PC-3 (cell line): ENCODE results near the gene SETDB1. TPM values are rescaled to one million over a fixed set of nuclear protein-coding genes. Genes with fewer than 3 reads are reported as not detected.

ENCODE experiments used
- ATAC-seq: fragments of 200-7000 bp; cut with Tn5 transposase; 2 replicates; pipeline ENCODE4 v1.9.1; 2020; ENCODE audit warnings: mild to moderate bottlenecking, moderate library complexity
- BruUV-seq: library from RNA; stranded (reverse); fragments of 400-500 nt; replicated peaks from 2 replicates; lab custom pipeline; 2021; lab: Mats Ljungman, UMichigan
- CTCF ChIA-PET: fragments of 300-600 bp; sonication (Branson Sonifier 250); formaldehyde crosslinking; loops from one replicate; lab custom pipeline; 2022; ENCODE audit warnings: antibody characterized with exemption; lab: Charles Lee
- POLR2A ChIA-PET: fragments of 300-600 bp; sonication (Branson Sonifier 250); formaldehyde crosslinking; loops from one replicate; lab custom pipeline; 2022; ENCODE audit warnings: antibody characterized with exemption; ENCODE audit not compliant: unreplicated experiment; lab: Charles Lee
- DNase-seq: peaks from one replicate; pipeline ENCODE4 v3.0.0-alpha.2; 2015
- H2AFZ ChIP-seq: fragments of 300-600 bp; sonication (generic); 2 replicates; pipeline ENCODE4 v1.6.0; 2016; ENCODE audit warnings: antibody characterized with exemption, low read length
- H3F3A ChIP-seq: fragments of 300-600 bp; sonication (generic); one replicate; pipeline ENCODE4 v1.6.0; 2017; ENCODE audit warnings: antibody characterized with exemption, low read length, control low read depth, mild to moderate bottlenecking; ENCODE audit not compliant: unreplicated experiment
- H3K27ac ChIP-seq: fragments of 300-600 bp; sonication (generic); 2 replicates; pipeline ENCODE4 v1.5.1; 2016; ENCODE audit warnings: mild to moderate bottlenecking, low read length
- H3K27me3 ChIP-seq: fragments of 300-600 bp; sonication (generic); 2 replicates; pipeline ENCODE4 v1.6.1; 2016; ENCODE audit warnings: low read length, mixed read lengths
- H3K36me3 ChIP-seq: fragments of 300-600 bp; sonication (generic); 2 replicates; pipeline ENCODE4 v1.6.1; 2016; ENCODE audit warnings: low read depth, mixed run types, low read length, mixed read lengths
- H3K4me1 ChIP-seq: fragments of 300-600 bp; sonication (generic); 2 replicates; pipeline ENCODE4 v1.5.1; 2016; ENCODE audit warnings: low read length; ENCODE audit not compliant: insufficient read depth
- H3K4me2 ChIP-seq: fragments of 300-600 bp; sonication (generic); 2 replicates; pipeline ENCODE4 v1.6.0; 2016; ENCODE audit warnings: low read length
- H3K4me3 ChIP-seq: fragments of 300-600 bp; sonication (generic); 2 replicates; pipeline ENCODE4 v1.5.1; 2016; ENCODE audit warnings: mild to moderate bottlenecking, low read length, mixed read lengths
- H3K79me2 ChIP-seq: fragments of 300-600 bp; sonication (generic); 2 replicates; pipeline ENCODE4 v1.6.1; 2017; ENCODE audit warnings: low read length, mixed read lengths
- H3K9ac ChIP-seq: fragments of 300-600 bp; sonication (generic); 2 replicates; pipeline ENCODE4 v1.6.0; 2016; ENCODE audit warnings: mild to moderate bottlenecking, low read length
- H3K9me2 ChIP-seq: fragments of 300-600 bp; sonication (generic); replicated peaks from 2 replicates; pipeline ENCODE4 v1.6.1; 2016; ENCODE audit warnings: mixed run types, low read length, mixed read lengths
- H3K9me3 ChIP-seq: fragments of 300-600 bp; sonication (generic); 2 replicates; pipeline ENCODE4 v1.6.1; 2016; ENCODE audit warnings: low read length, mixed read lengths
- H4K20me1 ChIP-seq: fragments of 300-600 bp; sonication (generic); 2 replicates; pipeline ENCODE4 v1.6.1; 2016; ENCODE audit warnings: low read length, mixed read lengths
- EZH2 ChIP-seq: fragments of 300-600 bp; sonication (generic); IDR thresholded peaks from one replicate; pipeline ENCODE4 v1.6.1; 2017; ENCODE audit warnings: antibody characterized with exemption, mild to moderate bottlenecking, low read length; ENCODE audit not compliant: unreplicated experiment
- EZH2phosphoT487 ChIP-seq: fragments of 300-600 bp; sonication (generic); IDR thresholded peaks from 2 replicates; pipeline ENCODE4 v1.6.1; 2018; ENCODE audit warnings: mild to moderate bottlenecking, antibody characterized with exemption, low read length, borderline replicate concordance
- intact Hi-C: fragments of 100-400 bp; cut with micrococcal nuclease; formaldehyde crosslinking; loops from 2 replicates; pipeline ENCODE4 v1.9.0; 2023
- total RNA-seq: library from RNA; depleted of rRNA; stranded (reverse); fragments of >200 nt; gene quantifications from 2 replicates; pipeline ENCODE4 v1.2.3, GENCODE V29; 2014
- TF ChIP-seq, protein P1 (sequence below): fragments of 300-600 bp; sonication (generic); conservative IDR thresholded peaks from 2 replicates; pipeline ENCODE4 v1.5.1; 2017; ENCODE audit warnings: antibody characterized with exemption, low read depth, mild to moderate bottlenecking, low read length

The SETDB1 gene
- total RNA-seq, 1 experiment from 2014 or later = 42.4 TPM

DNA sequence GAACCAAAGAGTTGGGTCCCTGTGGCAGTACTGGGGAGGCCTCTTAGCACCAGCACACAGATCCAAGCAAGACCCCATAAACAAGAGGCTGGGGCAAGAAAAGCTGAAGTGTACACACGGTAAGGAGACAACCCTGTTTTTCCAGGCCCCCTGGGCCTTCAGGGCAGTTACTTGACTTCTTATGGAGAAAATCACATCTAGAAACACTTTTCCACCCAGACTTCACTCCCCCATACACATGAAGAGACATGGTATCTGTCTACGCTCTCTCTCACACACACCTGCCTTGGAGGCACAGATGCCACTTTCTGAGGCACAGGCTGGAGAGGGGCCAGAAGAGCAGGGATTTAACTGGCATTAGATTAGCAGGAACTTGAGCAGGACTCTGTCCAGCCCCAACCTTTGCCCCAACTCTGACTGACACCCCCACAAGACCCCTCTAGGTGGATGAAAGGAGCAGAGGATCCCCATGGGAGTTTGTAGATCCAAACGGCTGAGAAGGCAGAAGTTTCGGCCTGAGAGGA is 46.3 kb downstream of the SETDB1 start:
- TF ChIP-seq, protein P1, sequence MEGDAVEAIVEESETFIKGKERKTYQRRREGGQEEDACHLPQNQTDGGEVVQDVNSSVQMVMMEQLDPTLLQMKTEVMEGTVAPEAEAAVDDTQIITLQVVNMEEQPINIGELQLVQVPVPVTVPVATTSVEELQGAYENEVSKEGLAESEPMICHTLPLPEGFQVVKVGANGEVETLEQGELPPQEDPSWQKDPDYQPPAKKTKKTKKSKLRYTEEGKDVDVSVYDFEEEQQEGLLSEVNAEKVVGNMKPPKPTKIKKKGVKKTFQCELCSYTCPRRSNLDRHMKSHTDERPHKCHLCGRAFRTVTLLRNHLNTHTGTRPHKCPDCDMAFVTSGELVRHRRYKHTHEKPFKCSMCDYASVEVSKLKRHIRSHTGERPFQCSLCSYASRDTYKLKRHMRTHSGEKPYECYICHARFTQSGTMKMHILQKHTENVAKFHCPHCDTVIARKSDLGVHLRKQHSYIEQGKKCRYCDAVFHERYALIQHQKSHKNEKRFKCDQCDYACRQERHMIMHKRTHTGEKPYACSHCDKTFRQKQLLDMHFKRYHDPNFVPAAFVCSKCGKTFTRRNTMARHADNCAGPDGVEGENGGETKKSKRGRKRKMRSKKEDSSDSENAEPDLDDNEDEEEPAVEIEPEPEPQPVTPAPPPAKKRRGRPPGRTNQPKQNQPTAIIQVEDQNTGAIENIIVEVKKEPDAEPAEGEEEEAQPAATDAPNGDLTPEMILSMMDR = no peak
- TF ChIP-seq EZH2phosphoT487 (no peak), EZH2 (no peak)
- H3K27me3 ChIP-seq = no peaks in the 10 kb centered on the region
- TSS peak; percentile 27 for BruUV-seq
- H3K27ac ChIP-seq = no peak overlapping the region
- H3K36me3 ChIP-seq = peaks cover 16% of the 10 kb centered on the region
- peaks cover 63% of the 10 kb centered on the region for H3K79me2 ChIP-seq
- no peaks in the 10 kb centered on the region for H3K9me2 ChIP-seq
- peaks cover 4% of the 10 kb centered on the region for H3F3A ChIP-seq
- POLR2A ChIA-PET = interaction anchor here (1.2 kb wide), 1 partner anchor 14 kb away, joined by 3 read pairs; no protein-coding TSS in a partner anchor
- H3K9me3 ChIP-seq = no peaks in the 10 kb centered on the region
- H4K20me1 ChIP-seq = peaks cover 26% of the 10 kb centered on the region
- ATAC-seq (no peak), DNase-seq (no peak)
- peaks cover 42% of the 10 kb centered on the region for H3K4me1 ChIP-seq
- H3K4me2 ChIP-seq = peak overlapping the region; percentile 99
- peak overlapping the region; percentile 93; the same call in 1 of the 2 replicates for H3K9ac ChIP-seq
- H2AFZ ChIP-seq = no peak overlapping the region
- CTCF ChIA-PET = no interaction called here
- H3K4me3 ChIP-seq = peak overlapping the region; percentile 90
- intact Hi-C loops = no loop called here

DNA sequence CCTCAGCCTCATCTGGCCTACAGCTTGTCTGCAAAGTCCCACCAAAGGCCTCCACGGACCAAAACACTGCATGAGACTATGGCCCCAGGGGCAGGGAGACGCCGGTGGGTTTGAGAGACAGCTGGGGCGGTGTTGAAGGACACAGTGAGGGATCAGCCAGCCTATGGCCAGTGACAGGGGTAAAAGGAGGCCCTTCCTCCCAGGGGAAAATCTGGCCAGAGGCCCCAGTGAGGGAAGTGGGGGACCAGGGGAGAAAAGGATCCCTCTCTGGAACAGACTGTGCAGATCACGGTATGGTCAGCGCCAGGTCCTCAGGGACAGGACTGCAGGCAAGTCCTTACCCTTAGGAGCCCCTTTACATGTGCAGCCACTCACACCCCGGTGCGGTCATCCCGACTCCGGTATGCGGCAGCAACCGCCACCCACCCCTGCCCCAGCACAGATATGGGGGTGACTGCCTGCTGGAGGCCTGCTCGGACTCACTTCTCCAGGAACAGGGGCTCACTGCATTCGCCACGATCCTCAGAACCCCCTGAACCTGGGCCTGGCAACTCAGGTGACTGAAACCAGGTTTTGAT is 47.2 kb downstream of the SETDB1 start:
- BruUV-seq = no TSS peak
- Histone ChIP-seq H3F3A (peaks cover 4% of the 10 kb centered on the region), H2AFZ (no peak overlapping the region), H3K4me2 (peak overlapping the region; percentile 99), H3K79me2 (peaks cover 59% of the 10 kb centered on the region), H4K20me1 (peaks cover 26% of the 10 kb centered on the region), H3K4me3 (peak overlapping the region; percentile 90), H3K36me3 (peaks cover 7% of the 10 kb centered on the region), H3K27ac (no peak overlapping the region), H3K27me3 (no peaks in the 10 kb centered on the region), H3K9me2 (no peaks in the 10 kb centered on the region), H3K4me1 (peaks cover 49% of the 10 kb centered on the region), H3K9ac (peak overlapping the region; percentile 93), H3K9me3 (no peaks in the 10 kb centered on the region)
- TF ChIP-seq EZH2 (no peak), EZH2phosphoT487 (no peak)
- TF ChIP-seq, protein P1 = no peak
- POLR2A ChIA-PET = interaction anchor here (0.6 to 1.2 kb wide), 3 partner anchors 9 to 16 kb away, joined by 3 to 4 read pairs (median 3); no protein-coding TSS in a partner anchor
- ATAC-seq (peak; percentile 1; the same call in 1 of the 2 replicates), DNase-seq (no peak)
- CTCF ChIA-PET = no interaction called here
- intact Hi-C loops = no loop called here
